ENCODE results near the gene DPP7. TPM values are rescaled to one million over a fixed set of nuclear protein-coding genes. Genes with fewer than 3 reads are reported as not detected.

The DPP7 gene
- total and polyA plus RNA-seq, 5 experiments from 2014 or later: 98.7 to 298 (median 126) TPM

DNA sequence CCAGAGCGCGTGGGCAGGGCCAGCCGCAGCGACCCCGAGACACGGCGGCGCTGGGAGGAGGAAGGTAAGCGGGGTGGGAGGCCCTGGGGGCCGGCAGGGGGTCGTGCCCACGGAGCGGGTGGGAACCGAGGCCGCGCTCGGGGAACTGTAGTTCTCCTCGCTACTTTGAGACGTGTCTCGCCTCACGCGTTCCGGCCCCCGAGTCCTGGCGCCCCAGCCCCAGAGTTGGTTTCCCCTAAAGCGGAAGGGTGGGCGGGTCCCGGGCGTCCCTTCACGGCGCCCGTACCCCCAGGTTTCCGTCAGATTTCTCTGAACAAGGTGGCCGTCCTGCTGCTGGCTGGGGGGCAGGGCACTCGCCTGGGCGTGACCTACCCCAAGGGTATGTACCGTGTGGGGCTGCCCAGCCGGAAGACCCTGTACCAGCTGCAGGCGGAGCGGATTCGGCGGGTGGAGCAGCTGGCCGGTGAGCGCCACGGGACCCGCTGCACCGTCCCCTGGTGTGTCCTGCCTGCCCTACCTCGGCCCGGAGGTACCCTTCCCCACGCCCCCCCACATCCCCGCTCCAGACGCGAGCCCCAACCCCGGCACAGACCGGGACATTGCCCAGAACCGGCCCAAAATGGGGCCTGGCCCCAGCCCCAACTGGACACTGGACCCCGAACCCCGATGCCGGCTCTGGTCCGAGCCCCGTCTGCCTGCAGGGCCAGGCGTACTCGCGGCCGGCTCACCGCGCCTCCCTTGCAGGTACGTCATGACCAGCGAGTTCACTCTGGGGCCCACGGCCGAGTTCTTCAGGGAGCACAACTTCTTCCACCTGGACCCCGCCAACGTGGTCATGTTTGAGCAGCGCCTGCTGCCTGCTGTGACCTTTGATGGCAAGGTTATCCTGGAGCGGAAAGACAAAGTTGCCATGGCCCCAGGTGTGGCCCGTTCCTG, 36.5 kb downstream of the DPP7 start:
- POLR2A ChIA-PET: interaction anchor here (1.0 to 4.4 kb wide), 5 partner anchors 9 to 163 kb away, joined by 3 to 35 read pairs (median 5); partner anchors contain the start of genes MAN1B1 and TUBB4B
- Mint-ChIP-seq H3K27me3 (no peaks in the 10 kb centered on the region), H3K27ac (peak overlapping the region in 8 of 10 donors; percentile 37 to 84 (median 64)), H3K4me3 (peak overlapping the region; percentile 70 to 89 (median 76)), H3K4me1 (peaks cover 4 to 12% (median 8%) of the 10 kb centered on the region in 4 donors), H3K36me3 (peaks cover 0 to 14% (median 0%) of the 10 kb centered on the region in 3 donors), H3K9me3 (no peaks in the 10 kb centered on the region)
- DNase-seq (peak in 9 of 10 donors; percentile 31 to 78 (median 45)), ATAC-seq (peak; percentile 63 to 70)

DNA sequence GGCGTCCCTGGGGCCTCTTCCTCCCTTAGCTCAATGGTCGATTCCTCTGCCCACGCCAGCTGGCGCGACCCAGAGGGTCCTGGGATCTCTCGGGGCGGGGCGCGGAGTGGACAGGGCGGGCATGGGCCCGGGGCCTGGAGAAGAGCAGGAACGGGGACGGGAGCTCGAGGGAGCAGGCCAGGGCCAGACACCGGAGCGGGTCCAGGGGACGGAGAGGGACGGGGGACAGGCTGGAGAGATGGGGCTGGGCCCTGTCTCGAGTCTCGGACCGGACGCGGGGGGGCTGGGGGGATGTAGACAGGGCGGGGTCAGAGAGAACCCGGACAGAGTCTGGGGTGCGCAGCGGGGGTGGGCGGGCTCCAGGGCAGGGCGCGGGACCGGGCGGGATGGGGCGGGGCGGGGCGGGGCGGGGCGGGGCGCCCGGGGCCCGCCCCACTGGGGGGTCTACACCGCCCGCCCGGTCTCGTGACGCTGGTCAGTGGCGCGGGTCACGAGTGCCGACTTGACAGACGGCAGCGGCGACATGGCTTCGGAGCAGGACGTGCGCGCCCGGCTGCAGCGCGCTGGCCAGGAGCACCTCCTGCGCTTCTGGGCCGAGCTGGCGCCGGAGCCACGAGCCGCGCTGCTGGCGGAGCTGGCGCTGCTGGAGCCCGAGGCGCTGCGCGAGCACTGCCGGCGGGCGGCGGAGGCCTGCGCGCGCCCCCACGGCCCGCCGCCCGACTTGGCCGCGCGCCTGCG, 37.4 kb downstream of the DPP7 start, which contains the start of gene UAP1L1:
TSS of gene UAP1L1 (plus strand) at position 508 of the 738 bp plus-strand sequence. CDS start at position 524, 16 bp downstream.
- Mint-ChIP-seq H3K36me3 (peaks cover 0 to 13% (median 0%) of the 10 kb centered on the region in 3 donors), H3K27ac (peak within 1 kb of the TSS in 8 of 10 donors; percentile 43 to 84 (median 69))

DNA sequence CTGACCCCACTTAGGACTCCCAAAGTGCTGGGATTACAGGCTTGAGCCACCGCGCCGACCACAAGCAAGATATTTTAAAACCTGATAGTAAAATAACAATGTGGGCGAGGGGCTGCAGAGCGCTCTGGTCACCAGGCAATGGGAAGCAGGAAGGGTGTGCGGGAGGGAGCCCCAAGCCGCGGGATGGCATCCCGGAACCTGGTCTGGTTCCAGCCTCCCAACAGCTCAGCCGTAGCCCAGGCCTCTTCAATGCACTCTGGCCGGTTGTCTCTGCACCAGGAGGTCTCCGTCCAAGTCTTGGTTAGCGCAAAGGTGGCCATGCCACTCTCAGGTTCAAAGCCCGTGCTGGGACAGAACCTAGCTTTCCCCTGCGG, 37.9 kb downstream of the DPP7 start:
- DNase-seq: no peak

More for the DNA sequence above, 37.4 kb downstream of the DPP7 start, which contains the start of gene UAP1L1:
- Mint-ChIP-seq H3K9me3 (no peaks in the 10 kb centered on the region), H3K4me1 (peaks cover 4 to 12% (median 8%) of the 10 kb centered on the region in 4 donors), H3K4me3 (peak within 1 kb of the TSS; percentile 70 to 89 (median 76)), H3K27me3 (no peaks in the 10 kb centered on the region)
- peak; percentile 43 to 75 (median 50) for DNase-seq
- POLR2A ChIA-PET: interaction anchor here (1.0 to 4.4 kb wide), 6 partner anchors 10 to 164 kb away, joined by 3 to 35 read pairs (median 6); partner anchors contain the start of genes MAN1B1 and TUBB4B
- peak; percentile 78 to 81 for ATAC-seq

DNA sequence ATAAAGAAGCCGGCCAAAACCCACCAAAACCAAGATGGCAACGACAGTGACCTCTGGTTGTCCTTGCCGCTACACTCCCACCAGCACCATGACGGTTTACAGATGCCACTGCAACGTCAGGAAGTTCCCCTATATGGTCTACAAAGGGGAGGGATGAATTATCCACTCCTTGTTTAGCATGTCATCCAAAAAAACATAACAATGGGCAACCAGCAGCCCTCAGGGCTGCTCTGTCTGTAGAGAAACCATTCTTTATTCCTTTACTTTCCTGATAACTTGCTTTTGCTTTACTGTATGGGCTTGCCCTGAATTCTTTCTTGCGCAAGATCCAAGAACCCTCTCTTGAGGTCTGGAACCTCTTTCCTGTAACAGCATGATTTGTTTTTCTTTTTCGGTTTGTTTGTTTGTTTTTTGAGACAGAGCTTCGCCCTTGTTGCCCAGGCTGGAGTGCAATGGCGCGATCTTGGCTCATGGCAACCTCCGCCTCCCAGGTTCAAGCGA, 39.2 kb downstream of the DPP7 start:
- POLR2A ChIA-PET: interaction anchor here (0.8 to 4.4 kb wide), 2 partner anchors 12 to 147 kb away, joined by 6 to 35 read pairs; partner anchors contain the start of gene MAN1B1
- Mint-ChIP-seq H3K4me1 (peaks cover 9 to 22% (median 17%) of the 10 kb centered on the region in 4 donors), H3K36me3 (peaks cover 0 to 5% (median 0%) of the 10 kb centered on the region in 3 donors), H3K27ac (peak overlapping the region in 2 of 10 donors; percentile 47 to 49), H3K9me3 (no peaks in the 10 kb centered on the region), H3K27me3 (no peaks in the 10 kb centered on the region), H3K4me3 (peak overlapping the region in 3 of 10 donors; percentile 9 to 34 (median 32))
- no peak for DNase-seq
- ATAC-seq: no peak

More for the DNA sequence above, 37.9 kb downstream of the DPP7 start:
- Mint-ChIP-seq H3K36me3 (peaks cover 0 to 8% (median 0%) of the 10 kb centered on the region in 3 donors), H3K9me3 (no peaks in the 10 kb centered on the region), H3K4me3 (peak overlapping the region; percentile 33 to 84 (median 72)), H3K27me3 (no peaks in the 10 kb centered on the region), H3K27ac (peak overlapping the region in 6 of 10 donors; percentile 13 to 76 (median 54)), H3K4me1 (peaks cover 4 to 12% (median 8%) of the 10 kb centered on the region in 4 donors)
- ATAC-seq: no peak
- POLR2A ChIA-PET: interaction anchor here (1.2 to 4.4 kb wide), 4 partner anchors 9 to 20 kb away, joined by 5 to 35 read pairs (median 7); partner anchors contain the start of gene MAN1B1

DNA sequence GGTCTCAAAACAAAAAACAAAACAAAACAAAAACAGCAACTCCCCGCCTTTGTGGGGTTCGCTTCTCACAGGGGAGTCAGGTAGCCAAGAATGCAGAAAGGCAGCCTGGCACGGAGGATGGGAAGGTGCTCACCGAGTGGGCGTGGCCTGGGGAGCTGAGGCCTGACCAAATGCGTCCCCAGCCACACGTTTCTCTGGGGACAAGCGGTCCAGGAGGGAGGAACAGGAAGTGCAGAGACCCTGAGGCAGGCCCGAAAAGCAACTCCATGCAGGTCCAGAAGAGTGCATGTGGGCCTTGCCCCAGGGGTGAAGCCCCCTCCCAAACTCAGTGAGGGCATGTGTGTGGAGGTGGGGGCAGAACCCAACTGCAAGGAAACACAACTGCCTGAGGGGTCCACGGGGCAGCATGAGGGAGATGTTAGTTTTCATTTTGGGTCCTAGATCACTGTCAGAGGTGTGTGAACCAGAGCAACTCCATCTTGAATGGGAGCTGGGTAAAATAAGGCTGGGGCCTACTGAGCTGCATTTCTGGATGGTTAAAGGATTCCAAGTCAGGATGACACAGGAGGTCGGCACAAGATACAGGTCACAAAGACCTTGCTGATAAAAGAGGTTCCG, 39.8 kb downstream of the DPP7 start:
- H3K9me3 Mint-ChIP-seq: no peaks in the 10 kb centered on the region
- POLR2A ChIA-PET: interaction anchor here (4.4 kb wide), 1 partner anchor 12 kb away, joined by 35 read pairs; the partner anchor contains the start of gene MAN1B1
- H3K27ac Mint-ChIP-seq: peak overlapping the region in 1 of 10 donors; percentile 49
- DNase-seq: no peak
- no peaks in the 10 kb centered on the region for H3K27me3 Mint-ChIP-seq
- H3K4me3 Mint-ChIP-seq: peak overlapping the region in 4 of 10 donors; percentile 6 to 55 (median 20)
- peaks cover 7 to 19% (median 15%) of the 10 kb centered on the region in 4 donors for H3K4me1 Mint-ChIP-seq
- peaks cover 0 to 2% (median 0%) of the 10 kb centered on the region in 3 donors for H3K36me3 Mint-ChIP-seq
- ATAC-seq: no peak

DNA sequence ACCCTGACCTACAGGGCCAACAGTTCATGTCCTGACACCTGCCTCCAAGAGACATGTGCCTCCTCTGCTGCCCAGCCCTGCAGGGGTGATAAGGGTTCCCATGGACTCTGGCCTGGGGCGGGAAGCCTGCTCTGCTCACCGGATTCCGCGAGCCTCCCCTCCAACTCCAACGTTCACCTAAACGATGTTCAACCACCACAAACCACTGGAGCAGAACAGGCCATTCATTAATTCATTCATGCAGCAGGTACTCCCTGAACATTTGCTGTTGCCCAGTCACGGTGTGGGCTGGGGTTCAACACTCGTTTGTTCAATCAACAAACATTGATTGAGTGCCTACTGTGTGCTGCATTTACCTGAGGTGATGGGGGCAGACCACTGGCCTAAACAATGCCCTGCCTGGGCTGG, 40.5 kb downstream of the DPP7 start:
- POLR2A ChIA-PET: interaction anchor here (4.4 kb wide), 1 partner anchor 13 kb away, joined by 35 read pairs; the partner anchor contains the start of gene MAN1B1
- DNase-seq: no peak
- Mint-ChIP-seq H3K27me3 (no peaks in the 10 kb centered on the region), H3K4me3 (peak overlapping the region in 1 of 10 donors; percentile 39), H3K4me1 (peaks cover 7 to 18% (median 12%) of the 10 kb centered on the region in 4 donors), H3K9me3 (no peaks in the 10 kb centered on the region), H3K36me3 (no peaks in the 10 kb centered on the region), H3K27ac (peak overlapping the region in 2 of 10 donors; percentile 19 to 21)
- ATAC-seq: no peak

DNA sequence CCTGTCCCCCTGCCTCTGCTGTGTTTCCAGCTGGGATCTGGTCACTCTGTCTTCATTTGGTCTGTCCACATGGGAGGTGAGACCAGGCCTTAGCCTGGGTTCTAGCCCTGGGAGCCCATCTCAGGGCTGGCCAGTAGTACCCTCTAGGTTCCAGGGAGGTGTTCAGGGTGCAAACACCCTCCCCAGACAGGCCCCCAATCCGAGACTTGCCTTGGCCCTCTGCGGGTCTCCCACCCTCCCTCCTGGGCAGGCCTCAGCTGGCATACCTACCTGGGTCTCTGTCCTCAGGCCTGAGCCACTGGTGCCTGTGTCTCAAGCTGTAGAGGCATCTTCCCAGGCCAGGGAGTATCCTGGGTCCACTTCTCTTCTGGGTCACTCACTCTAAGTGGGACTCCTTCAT, 43.3 kb downstream of the DPP7 start:
- no peaks in the 10 kb centered on the region for H3K9me3 Mint-ChIP-seq
- no peak for ATAC-seq
- no peaks in the 10 kb centered on the region for H3K36me3 Mint-ChIP-seq
- H3K27ac Mint-ChIP-seq: peak overlapping the region in 4 of 10 donors; percentile 67 to 76 (median 73)
- H3K4me1 Mint-ChIP-seq: peaks cover 11 to 23% (median 14%) of the 10 kb centered on the region in 4 donors
- POLR2A ChIA-PET: interaction anchor here (0.6 to 6.8 kb wide), 6 partner anchors 15 to 165 kb away, joined by 3 to 73 read pairs (median 4); partner anchors contain the start of gene MAN1B1
- peaks cover 0 to 8% (median 4%) of the 10 kb centered on the region in 5 donors for H3K27me3 Mint-ChIP-seq
- DNase-seq: no peak
- peak overlapping the region; percentile 63 to 87 (median 72) for H3K4me3 Mint-ChIP-seq

DNA sequence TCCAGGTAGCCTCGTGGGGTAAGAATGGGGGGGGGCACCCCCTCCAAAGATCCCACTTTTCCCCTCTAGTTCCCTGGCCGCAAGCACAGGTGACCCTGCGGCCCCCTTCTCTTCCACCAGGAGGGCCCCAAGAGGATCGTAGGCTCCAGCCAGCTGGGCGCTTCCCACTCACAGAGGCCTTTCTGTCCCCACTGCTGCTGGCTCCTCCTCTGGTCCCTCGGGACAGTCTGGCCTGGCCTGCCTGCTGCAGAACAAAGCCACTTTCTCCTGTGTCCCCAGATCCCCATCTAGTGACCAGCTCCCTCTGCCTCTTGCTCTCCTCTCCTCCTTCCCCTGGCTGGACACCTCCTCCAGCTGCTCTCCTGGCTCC, 43.6 kb downstream of the DPP7 start:
- POLR2A ChIA-PET: interaction anchor here (0.6 to 6.8 kb wide), 14 partner anchors 10 to 358 kb away, joined by 3 to 73 read pairs (median 4); partner anchors contain the start of gene MAN1B1
- DNase-seq (peak in 1 of 10 donors; percentile 62), ATAC-seq (no peak)
- H3K27me3 Mint-ChIP-seq: peaks cover 0 to 8% (median 4%) of the 10 kb centered on the region in 5 donors
- no peaks in the 10 kb centered on the region for H3K36me3 Mint-ChIP-seq
- H3K9me3 Mint-ChIP-seq: no peaks in the 10 kb centered on the region
- H3K4me3 Mint-ChIP-seq: peak overlapping the region; percentile 63 to 87 (median 72)
- H3K27ac Mint-ChIP-seq: peak overlapping the region in 5 of 10 donors; percentile 19 to 76 (median 67)
- H3K4me1 Mint-ChIP-seq: peaks cover 11 to 23% (median 14%) of the 10 kb centered on the region in 4 donors

DNA sequence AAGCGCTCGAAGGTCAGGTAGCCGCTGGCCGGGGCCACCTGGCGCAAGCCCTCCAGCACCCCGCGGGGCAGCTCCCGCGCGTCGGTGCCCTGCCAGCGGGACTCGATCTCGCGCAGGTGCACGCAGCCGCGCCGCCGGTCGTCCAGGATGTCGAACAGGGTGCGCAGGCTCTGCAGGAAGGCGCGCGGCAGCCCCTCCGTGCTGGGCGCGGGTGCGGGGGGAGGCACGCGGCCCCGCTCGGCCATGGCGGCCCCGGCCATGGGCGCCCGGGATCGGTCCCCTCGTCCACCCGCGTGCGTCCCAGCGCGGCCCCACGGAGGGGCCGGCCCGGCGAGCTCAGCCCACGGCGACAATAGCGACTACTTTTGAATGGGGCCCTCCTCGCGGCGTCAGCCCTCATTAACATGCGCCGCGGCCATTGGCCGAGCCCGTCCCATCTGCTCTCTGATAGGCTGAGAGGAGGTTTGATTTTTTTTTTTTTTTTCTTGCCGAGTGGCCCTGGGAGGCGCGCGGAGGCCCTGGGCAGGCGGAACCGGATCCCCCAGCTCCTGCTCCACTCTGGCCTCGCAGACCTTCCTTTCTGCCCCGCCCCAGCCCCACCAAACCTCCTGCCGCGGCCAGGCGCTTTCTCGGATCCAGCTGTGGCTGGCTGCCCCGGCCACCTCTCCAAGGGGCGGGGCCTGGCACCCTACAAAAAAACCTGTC, 44.2 kb downstream of the DPP7 start, which contains the start of gene SAPCD2:
TSS of gene SAPCD2 (minus strand) at position 357 of the 705 bp plus-strand sequence. CDS start at position 260, 97 bp downstream.
- H3K4me3 Mint-ChIP-seq: peak within 1 kb of the TSS; percentile 63 to 87 (median 74)
- POLR2A ChIA-PET: interaction anchor here (0.6 to 6.8 kb wide), 16 partner anchors 11 to 357 kb away, joined by 3 to 73 read pairs (median 4); partner anchors contain the start of genes MAN1B1, RABL6 and TUBB4B
- peak; percentile 90 to 91 for ATAC-seq
- peak; percentile 74 to 91 (median 81) for DNase-seq
- no peaks in the 10 kb centered on the region for H3K9me3 Mint-ChIP-seq
- peaks cover 0 to 8% (median 4%) of the 10 kb centered on the region in 5 donors for H3K27me3 Mint-ChIP-seq
- no peaks in the 10 kb centered on the region for H3K36me3 Mint-ChIP-seq
- peak within 1 kb of the TSS in 6 of 10 donors; percentile 19 to 79 (median 57) for H3K27ac Mint-ChIP-seq
- H3K4me1 Mint-ChIP-seq: peaks cover 11 to 23% (median 14%) of the 10 kb centered on the region in 4 donors

DNA sequence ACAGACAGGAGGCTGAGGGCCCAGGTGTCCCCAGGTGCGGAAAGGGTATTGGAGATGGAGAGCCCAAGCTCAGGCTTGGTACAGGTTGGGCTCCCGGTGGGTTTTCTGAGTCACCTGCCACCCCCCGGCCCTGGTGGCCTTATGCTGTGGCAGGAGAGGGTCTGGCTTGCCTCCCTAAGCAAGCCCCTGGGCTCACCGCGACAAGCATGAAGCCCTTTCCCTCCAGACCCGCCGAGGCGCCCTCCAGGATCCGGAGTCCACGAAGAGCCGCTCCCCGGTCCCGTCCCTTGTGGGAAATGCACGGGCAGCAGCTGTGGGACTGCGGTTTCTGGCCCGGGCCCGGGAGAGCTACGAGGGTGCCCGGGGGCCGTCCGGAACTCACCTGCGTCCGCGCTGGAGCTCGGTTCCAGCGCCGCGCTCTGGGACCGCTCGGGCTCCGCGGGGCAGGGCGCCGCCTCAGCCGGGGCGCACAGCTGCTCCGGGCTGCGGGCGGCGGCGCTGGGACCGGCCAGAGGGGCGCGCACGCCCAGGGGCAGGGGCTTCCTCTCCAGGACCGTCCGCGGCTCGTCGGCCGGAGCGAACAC, 44.9 kb downstream of the DPP7 start:
- Mint-ChIP-seq H3K27me3 (peaks cover 0 to 8% (median 4%) of the 10 kb centered on the region in 5 donors), H3K4me3 (peak overlapping the region in 5 of 10 donors; percentile 23 to 53 (median 36)), H3K36me3 (no peaks in the 10 kb centered on the region), H3K4me1 (peaks cover 11 to 18% (median 14%) of the 10 kb centered on the region in 4 donors), H3K9me3 (no peaks in the 10 kb centered on the region), H3K27ac (no peak overlapping the region)
- ATAC-seq (no peak), DNase-seq (peak in 1 of 10 donors; percentile 61)
- POLR2A ChIA-PET: interaction anchor here (0.7 to 6.8 kb wide), 15 partner anchors 11 to 262 kb away, joined by 3 to 73 read pairs (median 4); partner anchors contain the start of genes MAN1B1, RABL6 and TUBB4B
